Nucleus accumbens (tissue), 56 donors: ENCODE results near the gene SNX24.
"Not testable (repeated sequence)": the region's sequence is repeated elsewhere in the genome, so short reads cannot be mapped to it uniquely, and the experiment has no call there.

Experiments
- DNase-seq, 56 donors: peaks; one replicate each; lab custom pipeline; 2025; lab: John Stamatoyannopoulos, UW

SNX24 gene

GRCh38 chr5:122845229-122846050, at the start of gene SNX24:
Gene SNX24 (plus strand): TSS chr5:122845613. CDS start chr5:122845634, 21 bp downstream.
- peak in 54 of 56 donors; percentile 33 to 85 (median 69) for DNase-seq

- no peak for DNase-seq
These were observed 39.9 kb upstream of the SNX24 start for GRCh38 chr5:122805481-122805880.

GRCh38 chr5:122810405-122810804, 35.0 kb upstream of the SNX24 start:
- DNase-seq: no peak

GRCh38 chr5:122815218-122815767, 30.1 kb upstream of the SNX24 start:
- no peak for DNase-seq

- DNase-seq: no peak
These were observed 28.7 kb upstream of the SNX24 start for GRCh38 chr5:122816756-122817155.

GRCh38 chr5:122831984-122832383, 13.4 kb upstream of the SNX24 start:
- DNase-seq: no peak

GRCh38 chr5:122835681-122836080, 9.7 kb upstream of the SNX24 start:
- DNase-seq: no peak

- DNase-seq: no peak
These were observed 8.5 kb upstream of the SNX24 start for GRCh38 chr5:122836947-122837346.

- DNase-seq: no peak
These were observed 5.7 kb upstream of the SNX24 start for GRCh38 chr5:122839731-122840130.

- no peak for DNase-seq
These were observed 3.3 kb upstream of the SNX24 start for GRCh38 chr5:122842016-122842580.

- DNase-seq: no peak
These were observed 1.1 kb upstream of the SNX24 start for GRCh38 chr5:122844136-122844909.

GRCh38 chr5:122844910-122845228, 544 bp upstream of the SNX24 start:
- DNase-seq: peak in 1 of 56 donors; percentile 70

- no peak for DNase-seq
These were observed 688 bp downstream of the SNX24 start for GRCh38 chr5:122846051-122846550.

- no peak for DNase-seq
These were observed 2.3 kb downstream of the SNX24 start for GRCh38 chr5:122847687-122848081.

- no peak for DNase-seq
These were observed 4.4 kb downstream of the SNX24 start for GRCh38 chr5:122849771-122850170.

GRCh38 chr5:122857538-122857937, 12.1 kb downstream of the SNX24 start:
- DNase-seq: not testable (repeated sequence)

GRCh38 chr5:122858451-122858850, 13.0 kb downstream of the SNX24 start:
- DNase-seq: no peak

- DNase-seq: no peak
These were observed 17.8 kb downstream of the SNX24 start for GRCh38 chr5:122863240-122863639.

GRCh38 chr5:122863721-122864120, 18.3 kb downstream of the SNX24 start:
- no peak for DNase-seq

- peak in 1 of 56 donors; percentile 6 for DNase-seq
These were observed 19.0 kb downstream of the SNX24 start for GRCh38 chr5:122864400-122864799.

GRCh38 chr5:122864842-122865241, 19.4 kb downstream of the SNX24 start:
- DNase-seq: no peak
